IMR-90 (cell line): ENCODE measurements around the gene TMED8. TPM values are rescaled to one million over a fixed set of nuclear protein-coding genes. Genes with fewer than 3 reads are reported as not detected.

Source experiments
- ATAC-seq: fragments of 200-7000 bp; cut with Tn5 transposase; 2 replicates; pipeline ENCODE4 v1.9.1; 2020; ENCODE audit warnings: low read depth, mild to moderate bottlenecking, moderate library complexity
- BruUV-seq: library from RNA; stranded (reverse); fragments of 400-500 nt; replicated peaks from 2 replicates; lab custom pipeline; 2021; lab: Mats Ljungman, UMichigan
- CTCF ChIA-PET: fragments of 300-600 bp; formaldehyde crosslinking; extraction: SDS; loops from one replicate; lab custom pipeline; 2021; ENCODE audit warnings: antibody characterized with exemption; lab: Yijun Ruan, JAX
- POLR2A ChIA-PET: fragments of 300-600 bp; sonication (Branson Sonifier 250); formaldehyde crosslinking; loops from one replicate; lab custom pipeline; 2022; ENCODE audit warnings: antibody characterized with exemption; ENCODE audit not compliant: unreplicated experiment; lab: Charles Lee
- DNase-seq: peaks from one replicate; pipeline ENCODE4 v3.0.0; 2013
- H2AFZ ChIP-seq: replicated peaks from 2 replicates; pipeline ENCODE3; 2013; ENCODE audit warnings: low read length, mild to moderate bottlenecking; ENCODE audit not compliant: poor library complexity
- H2AK5ac ChIP-seq: 2 replicates; pipeline ENCODE4 v1.6.1; 2013; ENCODE audit warnings: low read depth, low read length, inconsistent platforms
- H2AK9ac ChIP-seq: replicated peaks from 2 replicates; pipeline ENCODE3; 2013; ENCODE audit warnings: mild to moderate bottlenecking, low read depth, low read length, moderate library complexity; ENCODE audit not compliant: poor library complexity
- H2BK120ac ChIP-seq: 2 replicates; pipeline ENCODE4 v1.6.1; 2013; ENCODE audit warnings: low read depth, low read length, inconsistent platforms
- H2BK15ac ChIP-seq: 3 replicates; pipeline ENCODE4 v1.6.1; 2013; ENCODE audit warnings: low read depth, low read length, inconsistent platforms
- H2BK20ac ChIP-seq: 2 replicates; pipeline ENCODE4 v1.6.1; 2013; ENCODE audit warnings: low read depth, mild to moderate bottlenecking, inconsistent platforms, low read length, moderate library complexity
- H2BK5ac ChIP-seq: 2 replicates; pipeline ENCODE4 v1.6.1; 2013; ENCODE audit warnings: mild to moderate bottlenecking, low read depth, low read length, inconsistent platforms; ENCODE audit not compliant: poor library complexity, severe bottlenecking
- H3K14ac ChIP-seq: replicated peaks from 2 replicates; pipeline ENCODE4 v1.6.1; 2013; ENCODE audit warnings: low read depth, low read length, inconsistent platforms
- H3K18ac ChIP-seq: 2 replicates; pipeline ENCODE4 v1.6.1; 2013; ENCODE audit warnings: low read depth, low read length, control low read depth
- H3K23ac ChIP-seq: 2 replicates; pipeline ENCODE4 v1.6.1; 2013; ENCODE audit warnings: low read depth, low read length, inconsistent platforms
- H3K27ac ChIP-seq: 2 replicates; pipeline ENCODE4 v1.5.1; 2013; ENCODE audit warnings: mild to moderate bottlenecking, control low read depth, low read length; ENCODE audit not compliant: insufficient read depth
- H3K27me3 ChIP-seq: 2 replicates; pipeline ENCODE4 v1.6.1; 2013; ENCODE audit warnings: low read length; ENCODE audit not compliant: control insufficient read depth, insufficient read depth
- H3K36me3 ChIP-seq: 2 replicates; pipeline ENCODE4 v1.6.1; 2013; ENCODE audit warnings: low read length, mixed read lengths; ENCODE audit not compliant: control insufficient read depth, insufficient read depth
- H3K4ac ChIP-seq: 2 replicates; pipeline ENCODE4 v1.6.1; 2013; ENCODE audit warnings: low read depth, low read length, inconsistent platforms
- H3K4me1 ChIP-seq: 2 replicates; pipeline ENCODE4 v1.6.1; 2013; ENCODE audit warnings: low read length, mixed read lengths; ENCODE audit not compliant: control insufficient read depth, insufficient read depth
- H3K4me2 ChIP-seq: 2 replicates; pipeline ENCODE4 v1.6.1; 2013; ENCODE audit warnings: low read depth, mild to moderate bottlenecking, control low read depth, low read length, moderate library complexity
- H3K4me3 ChIP-seq: 2 replicates; pipeline ENCODE4 v1.5.1; 2013; ENCODE audit warnings: low read depth, mild to moderate bottlenecking, control low read depth, low read length, moderate library complexity; ENCODE audit not compliant: insufficient read depth
- H3K56ac ChIP-seq: 2 replicates; pipeline ENCODE4 v1.6.1; 2013; ENCODE audit warnings: low read length, inconsistent platforms; ENCODE audit not compliant: insufficient read depth; ENCODE audit errors: extremely low read depth
- H3K79me1 ChIP-seq, 2 experiments: 2 replicates each; pipeline ENCODE4 v1.6.1; 2013; ENCODE audit warnings: low read length in 2 of 2, inconsistent platforms in 1 of 2, low read depth in 1 of 2
- H3K9ac ChIP-seq: 2 replicates; pipeline ENCODE4 v1.6.1; 2013; ENCODE audit warnings: low read depth, low read length, control low read depth
- H3K9me1 ChIP-seq: 2 replicates; pipeline ENCODE4 v1.6.1; 2013; ENCODE audit warnings: low read length, inconsistent platforms; ENCODE audit not compliant: insufficient read depth
- H3K9me3 ChIP-seq: 2 replicates; pipeline ENCODE4 v1.6.1; 2013; ENCODE audit warnings: low read length; ENCODE audit not compliant: control insufficient read depth, insufficient read depth
- H4K20me1 ChIP-seq: 2 replicates; pipeline ENCODE4 v1.6.1; 2013; ENCODE audit warnings: low read length, inconsistent platforms; ENCODE audit not compliant: insufficient read depth
- H4K5ac ChIP-seq: 2 replicates; pipeline ENCODE4 v1.6.1; 2013; ENCODE audit warnings: mild to moderate bottlenecking, low read depth, low read length, control low read depth
- H4K8ac ChIP-seq, 2 experiments: 2 replicates each; pipeline ENCODE4 v1.6.1; 2013; ENCODE audit warnings: low read depth in 2 of 2, low read length in 2 of 2, control low read depth in 1 of 2, inconsistent platforms in 1 of 2
- H4K91ac ChIP-seq: 2 replicates; pipeline ENCODE4 v1.6.1; 2013; ENCODE audit warnings: low read depth, low read length, inconsistent platforms; ENCODE audit not compliant: insufficient read depth
- MAFK ChIP-seq: IDR thresholded peaks from 2 replicates; pipeline ENCODE4 v1.6.1; 2012; ENCODE audit warnings: low read depth, low read length, improper control_type of control experiment
- RFX5 ChIP-seq: IDR thresholded peaks from 2 replicates; pipeline ENCODE4 v1.8.0; 2012; ENCODE audit warnings: low read depth, mild to moderate bottlenecking, low read length, moderate library complexity
- WGBS, 2 experiments: methylation state at CpG; one replicate each; pipeline versions ENCODE4 v1.1.5 to v1.1.7; 2013; ENCODE audit warnings: missing lambda C conversion rate in 2 of 2; ENCODE audit not compliant: insufficient read length in 1 of 2; ENCODE audit errors: extremely low coverage in 2 of 2; 5-methylcytosine and 5-hydroxymethylcytosine counted together
- dilution Hi-C: fragments of 300-500 bp; cut with HindIII; formaldehyde crosslinking; loops from one replicate; pipeline ENCODE4 v1.14.3; 2018; ENCODE audit warnings: low sequenced_read_pairs; ENCODE audit not compliant: unreplicated experiment
- in situ Hi-C: fragments of 300-500 bp; cut with MboI; formaldehyde crosslinking; loops from 3 replicates; pipeline ENCODE4 v1.14.3; 2019; ENCODE audit warnings: low sequenced_read_pairs, inconsistent platforms, mixed read lengths
- intact Hi-C: fragments of 100-400 bp; cut with micrococcal nuclease; formaldehyde crosslinking; loops from 2 replicates; pipeline ENCODE4 v1.10.0; 2022
- polyA plus RNA-seq, 3 experiments: library from polyadenylated mRNA; depleted of rRNA; stranded (reverse); fragments of >200 nt; gene quantifications; 2 replicates each; pipeline ENCODE4 v1.2.3, GENCODE V29; 2012; ENCODE audit warnings: low replicate concordance in 1 of 3
- total RNA-seq: library from RNA; depleted of rRNA; stranded (reverse); fragments of >200 nt; gene quantifications from 2 replicates; pipeline ENCODE4 v1.2.3, GENCODE V29; 2012
- TF ChIP-seq, protein P1 (sequence below): fragments of 150-350 bp; IDR thresholded peaks from 2 replicates; pipeline ENCODE4 v1.6.1; 2016; ENCODE audit warnings: low read depth, mild to moderate bottlenecking, low read length, moderate library complexity, borderline replicate concordance

Gene TMED8
- total and polyA plus RNA-seq, 2 of the 4 experiments (the other 2 are of a cell fraction), result 2.2 to 5.0 TPM

DNA sequence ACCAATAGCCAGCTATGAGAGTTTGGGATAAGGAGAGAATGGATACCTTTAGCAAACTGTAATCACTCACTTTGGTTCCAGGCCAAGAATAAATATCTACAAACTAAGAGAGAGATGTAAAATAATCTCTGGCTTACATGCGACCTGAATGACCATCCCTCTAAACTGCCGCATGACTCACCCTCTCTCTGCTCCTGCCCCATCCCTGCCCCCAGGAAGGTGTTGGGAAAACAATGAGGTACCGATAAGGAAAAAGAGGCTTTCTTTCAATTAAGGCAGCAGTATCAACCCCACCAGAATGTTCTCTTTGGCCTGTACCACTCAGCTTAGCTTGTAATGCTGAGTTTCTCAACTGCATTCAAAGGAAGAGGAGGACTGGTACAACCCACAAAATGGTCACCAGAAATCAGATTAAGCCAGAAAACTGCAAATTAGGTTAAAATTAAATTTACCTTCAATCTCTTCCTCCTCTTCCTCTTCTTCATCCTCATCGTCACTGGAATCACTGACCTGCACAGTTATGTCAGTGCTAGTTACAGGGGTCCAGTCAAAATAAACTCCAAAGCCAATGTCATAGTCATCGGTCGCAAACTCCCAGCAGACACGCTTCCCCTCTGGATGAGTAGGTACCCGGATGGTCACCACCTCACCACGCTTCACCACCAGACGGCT, 34.0 kb downstream of the TMED8 start (continued):
- no peak for TF ChIP-seq MAFK

DNA sequence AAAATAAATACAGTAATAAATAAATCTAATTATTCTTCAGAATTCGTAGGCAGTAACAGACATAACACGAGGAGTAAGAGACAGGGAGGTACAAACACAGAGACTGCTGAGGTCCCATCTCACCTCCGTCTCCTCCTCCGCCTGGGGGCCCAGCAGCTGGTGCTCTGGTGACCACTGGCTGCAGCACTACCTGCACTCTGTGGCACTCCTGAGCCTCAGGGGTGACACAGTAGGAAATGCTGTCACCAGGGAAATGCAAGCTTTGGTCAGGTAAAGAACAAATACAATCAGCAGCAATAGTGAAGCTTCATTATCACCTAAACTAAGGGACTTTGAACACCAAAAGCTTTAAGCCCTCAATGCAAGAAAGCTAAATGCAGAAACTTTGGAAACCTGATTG, 36.5 kb downstream of the TMED8 start:
- H2BK120ac ChIP-seq, result no peak overlapping the region
- H3K23ac ChIP-seq, result no peak overlapping the region
- no peak overlapping the region for H2BK15ac ChIP-seq
- dilution Hi-C loops, result no loop called here
- no peak overlapping the region for H2BK20ac ChIP-seq
- no peak overlapping the region for H2BK5ac ChIP-seq
- H3K4me2 ChIP-seq, result no peak overlapping the region
- H3K4me3 ChIP-seq, result no peak overlapping the region
- H3K18ac ChIP-seq, result no peak overlapping the region
- ATAC-seq (no peak), DNase-seq (no peak)
- no CpG with 5 or more reads among the region's 4 CpGs for WGBS, 2 experiments
- no peaks in the 10 kb centered on the region for H3K9me3 ChIP-seq
- no peak overlapping the region for H2AFZ ChIP-seq
- peaks cover 4% of the 10 kb centered on the region; the same call in 1 of the 2 replicates for H3K4me1 ChIP-seq
- H4K8ac ChIP-seq, result no peak overlapping the region
- H2AK5ac ChIP-seq, result no peak overlapping the region
- no peak overlapping the region for H3K56ac ChIP-seq
- no TSS peak for BruUV-seq
- H3K9ac ChIP-seq, result no peak overlapping the region
- ChIA-PET POLR2A (no interaction called here), CTCF (no interaction called here)
- no peaks in the 10 kb centered on the region for H3K79me1 ChIP-seq
- no peak overlapping the region for H4K91ac ChIP-seq
- H3K4ac ChIP-seq, result no peak overlapping the region
- intact Hi-C loops, result no loop called here
- peaks cover 8% of the 10 kb centered on the region for H3K36me3 ChIP-seq
- in situ Hi-C loops, result no loop called here
- TF ChIP-seq, protein P1, sequence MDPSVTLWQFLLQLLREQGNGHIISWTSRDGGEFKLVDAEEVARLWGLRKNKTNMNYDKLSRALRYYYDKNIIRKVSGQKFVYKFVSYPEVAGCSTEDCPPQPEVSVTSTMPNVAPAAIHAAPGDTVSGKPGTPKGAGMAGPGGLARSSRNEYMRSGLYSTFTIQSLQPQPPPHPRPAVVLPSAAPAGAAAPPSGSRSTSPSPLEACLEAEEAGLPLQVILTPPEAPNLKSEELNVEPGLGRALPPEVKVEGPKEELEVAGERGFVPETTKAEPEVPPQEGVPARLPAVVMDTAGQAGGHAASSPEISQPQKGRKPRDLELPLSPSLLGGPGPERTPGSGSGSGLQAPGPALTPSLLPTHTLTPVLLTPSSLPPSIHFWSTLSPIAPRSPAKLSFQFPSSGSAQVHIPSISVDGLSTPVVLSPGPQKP, result no peak
- TF ChIP-seq RFX5, result no peak
- no peaks in the 10 kb centered on the region for H4K20me1 ChIP-seq
- no peak overlapping the region for H3K27ac ChIP-seq
- H3K9me1 ChIP-seq, result 0 out of 2 replicates have a peak, but pooled peaks cover 4% of the 10 kb centered on the region
- no peaks in the 10 kb centered on the region for H3K27me3 ChIP-seq
- no peak overlapping the region for H2AK9ac ChIP-seq
- H3K14ac ChIP-seq, result no peak overlapping the region
- H4K5ac ChIP-seq, result no peak overlapping the region
